AG09319 (cell line): ENCODE results near the gene MARCKS.

ENCODE experiments used
- DNase-seq: peaks from one replicate; pipeline ENCODE4 v3.0.0-alpha.2; 2010; ENCODE audit warnings: low read depth; ENCODE audit errors: extremely low read depth
- CTCF ChIP-seq: IDR thresholded peaks from 2 replicates; pipeline ENCODE4 v1.5.1; 2011; ENCODE audit warnings: low read depth, mild to moderate bottlenecking, inconsistent platforms, low read length, moderate library complexity

The MARCKS gene

GRCh38 chr6:113821445-113821844 lies 35.7 kb upstream of the MARCKS start:
- TF ChIP-seq CTCF, result no peak
- DNase-seq, result no peak

GRCh38 chr6:113823916-113824315 lies 33.2 kb upstream of the MARCKS start:
- TF ChIP-seq CTCF, result no peak
- DNase-seq, result no peak

- DNase-seq, result no peak
- no peak for TF ChIP-seq CTCF
Observed at GRCh38 chr6:113824411-113824810, 32.7 kb upstream of the MARCKS start.

- TF ChIP-seq CTCF, result no peak
- no peak for DNase-seq
Observed at GRCh38 chr6:113824866-113825265, 32.3 kb upstream of the MARCKS start.

GRCh38 chr6:113825781-113826180 lies 31.4 kb upstream of the MARCKS start:
- DNase-seq, result no peak
- TF ChIP-seq CTCF, result no peak

GRCh38 chr6:113828984-113829695 lies 28.0 kb upstream of the MARCKS start:
- no peak for TF ChIP-seq CTCF

GRCh38 chr6:113829696-113830045 lies 27.5 kb upstream of the MARCKS start:
- no peak for TF ChIP-seq CTCF
- DNase-seq, result no peak

More at GRCh38 chr6:113828984-113829695, 28.0 kb upstream of the MARCKS start:
- no peak for DNase-seq
